ENCODE results near the gene PITPNC1.
A peak's percentile ranks its signal among the peaks of the same experiment; 100 is the strongest.
"Not testable (repeated sequence)": the region's sequence is repeated elsewhere in the genome, so short reads cannot be mapped to it uniquely, and the experiment has no call there.

Gene PITPNC1

DNA sequence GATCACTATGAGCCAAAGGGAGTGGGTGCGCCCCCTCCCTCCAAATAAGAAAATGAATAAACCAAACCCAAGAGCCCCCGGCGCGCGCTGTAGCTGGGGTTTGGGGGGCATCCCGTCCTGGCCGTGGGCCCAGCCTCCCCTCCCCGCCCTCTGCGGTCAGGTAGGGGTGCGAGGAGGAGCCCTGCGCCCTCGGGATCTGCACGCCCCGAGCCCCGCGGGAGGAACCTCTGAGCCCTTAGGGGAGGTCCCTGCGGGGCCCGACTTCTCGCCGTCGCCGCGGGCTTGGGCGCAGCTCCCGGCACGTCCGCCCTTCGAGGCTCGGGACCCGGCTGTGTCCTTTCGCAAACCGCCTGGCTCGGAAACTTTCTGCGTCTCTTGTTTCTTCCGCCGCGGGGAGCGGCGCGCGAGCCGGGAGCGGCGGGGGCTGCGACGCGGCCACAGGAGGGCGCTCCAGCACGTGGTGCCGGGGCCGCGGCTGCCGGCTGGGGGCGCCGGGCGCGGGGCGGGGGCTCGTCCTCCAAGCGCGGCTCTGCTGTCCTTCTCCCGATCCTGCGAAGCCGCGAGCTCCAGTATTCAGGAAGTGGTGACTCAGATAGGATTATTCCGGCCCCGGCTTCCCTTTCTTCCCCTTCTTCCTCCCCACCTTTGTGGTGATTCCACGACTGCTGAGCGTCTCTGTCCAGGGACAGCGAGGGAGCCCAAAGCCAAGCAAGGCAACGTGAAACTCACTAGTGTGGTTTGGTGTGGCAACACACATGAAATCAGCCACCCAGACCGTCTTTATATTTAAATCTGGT is 1.6 kb downstream of the PITPNC1 start:
- H3K27me3 Mint-ChIP-seq = no peaks in the 10 kb centered on the region
- H3K4me1 Mint-ChIP-seq = peaks cover 57% of the 10 kb centered on the region
- peak overlapping the region; percentile 97 for H3K27ac Mint-ChIP-seq
- ATAC-seq (peak; percentile 52), DNase-seq (peak; percentile 86)
- peaks cover 15% of the 10 kb centered on the region for H3K36me3 Mint-ChIP-seq (ENCODE audit: low read depth)
- peak overlapping the region; percentile 91 for H3K4me3 Mint-ChIP-seq
- no peaks in the 10 kb centered on the region for H3K9me3 Mint-ChIP-seq

DNA sequence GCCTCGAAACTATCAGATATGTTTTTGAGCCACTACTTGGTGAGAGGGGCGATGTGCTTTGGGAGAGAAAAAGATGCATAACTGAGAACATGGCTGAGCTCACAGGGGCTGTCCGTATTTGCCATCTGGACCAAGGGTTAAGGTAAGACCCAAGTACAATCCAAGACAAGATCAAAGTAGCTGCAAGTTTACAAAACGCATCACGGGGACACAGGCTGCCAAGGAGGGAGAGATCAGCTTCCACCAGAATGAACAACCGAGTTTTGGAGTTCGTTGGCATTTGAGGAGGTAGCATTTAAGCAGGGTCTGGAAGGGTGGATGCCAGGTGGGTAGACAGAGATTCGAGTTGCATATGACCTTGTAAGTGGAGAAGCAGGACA is 2.2 kb downstream of the PITPNC1 start:
- DNase-seq (no peak), ATAC-seq (no peak)
- Mint-ChIP-seq H3K4me1 (peaks cover 58% of the 10 kb centered on the region), H3K27me3 (no peaks in the 10 kb centered on the region), H3K9me3 (no peaks in the 10 kb centered on the region), H3K27ac (peak overlapping the region; percentile 97), H3K36me3 (ENCODE audit: low read depth) (peaks cover 17% of the 10 kb centered on the region), H3K4me3 (peak overlapping the region; percentile 91)

DNA sequence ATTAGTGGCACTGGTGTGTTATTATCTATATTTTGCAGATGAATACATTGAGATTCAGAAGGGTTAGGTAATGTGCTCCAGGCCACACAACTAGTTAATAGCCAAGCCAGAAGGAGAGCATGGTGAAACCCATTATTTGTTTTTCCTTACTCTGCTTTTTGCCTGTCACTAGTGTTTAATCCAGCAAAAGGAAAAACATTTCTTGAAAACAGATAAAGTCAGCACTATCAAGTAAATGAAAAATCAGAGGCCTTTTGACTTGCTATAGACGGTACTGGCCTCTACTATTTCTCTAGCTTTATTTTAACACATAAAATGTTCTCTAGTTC is 4.8 kb downstream of the PITPNC1 start:
- H3K27ac Mint-ChIP-seq = peak overlapping the region; percentile 61
- peaks cover 19% of the 10 kb centered on the region for H3K36me3 Mint-ChIP-seq (ENCODE audit: low read depth)
- peak overlapping the region; percentile 46 for H3K4me3 Mint-ChIP-seq
- DNase-seq = no peak
- ATAC-seq = no peak
- H3K27me3 Mint-ChIP-seq = no peaks in the 10 kb centered on the region
- no peaks in the 10 kb centered on the region for H3K9me3 Mint-ChIP-seq
- peaks cover 51% of the 10 kb centered on the region for H3K4me1 Mint-ChIP-seq

DNA sequence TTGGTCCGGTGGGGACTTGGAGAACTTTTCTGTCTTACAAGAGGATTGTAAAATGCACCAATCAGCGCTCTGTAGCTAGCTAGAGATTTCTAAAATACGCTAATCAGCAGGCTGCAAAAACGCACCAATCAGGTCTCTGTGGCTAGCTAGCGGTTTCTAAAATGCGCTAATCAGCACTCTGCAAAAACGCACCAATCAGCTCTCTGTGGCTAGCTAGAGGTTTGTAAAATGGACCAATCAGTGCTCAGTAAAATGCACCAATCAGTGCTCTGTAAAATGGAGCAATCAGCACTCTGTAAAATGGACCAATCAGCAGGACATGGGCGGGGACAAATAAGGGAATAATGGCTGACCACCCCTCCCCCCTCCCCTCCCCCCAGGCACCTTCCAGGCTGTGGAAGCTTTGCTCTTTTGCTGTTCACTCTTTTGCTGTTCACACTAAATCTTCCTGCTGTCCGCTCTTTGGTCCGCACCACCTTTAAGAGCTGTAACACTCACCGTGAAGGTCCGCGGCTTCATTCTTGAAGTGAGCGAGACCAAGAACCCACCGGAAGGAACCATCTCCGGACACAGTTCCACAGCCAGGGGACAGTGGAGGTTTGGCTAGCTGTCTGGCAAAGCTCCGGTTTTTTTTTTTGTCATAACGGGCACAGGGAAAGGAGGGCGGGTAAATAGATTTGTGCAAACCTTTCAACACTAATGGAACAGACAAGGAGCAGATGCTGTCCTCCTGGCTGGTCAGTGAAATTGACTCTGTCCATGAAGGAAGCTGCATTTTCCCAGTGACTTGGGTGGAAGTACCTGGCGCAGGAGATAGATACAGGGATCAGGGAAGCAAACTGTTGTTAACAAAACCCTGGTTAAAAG is 8.3 kb downstream of the PITPNC1 start:
- Mint-ChIP-seq H3K4me1 (peaks cover 67% of the 10 kb centered on the region), H3K9me3 (no peaks in the 10 kb centered on the region), H3K27me3 (no peaks in the 10 kb centered on the region), H3K4me3 (no peak overlapping the region), H3K27ac (peak overlapping the region; percentile 18), H3K36me3 (ENCODE audit: low read depth) (peaks cover 12% of the 10 kb centered on the region)
- ATAC-seq (no peak), DNase-seq (no peak)

GRCh38 chr17:67386965-67387551 is 10.0 kb downstream of the PITPNC1 start:
- Mint-ChIP-seq H3K9me3 (no peaks in the 10 kb centered on the region), H3K27me3 (no peaks in the 10 kb centered on the region), H3K4me1 (peaks cover 71% of the 10 kb centered on the region), H3K27ac (peak overlapping the region; percentile 75), H3K36me3 (ENCODE audit: low read depth) (peaks cover 14% of the 10 kb centered on the region), H3K4me3 (no peak overlapping the region)
- DNase-seq (peak; percentile 85), ATAC-seq (no peak)

DNA sequence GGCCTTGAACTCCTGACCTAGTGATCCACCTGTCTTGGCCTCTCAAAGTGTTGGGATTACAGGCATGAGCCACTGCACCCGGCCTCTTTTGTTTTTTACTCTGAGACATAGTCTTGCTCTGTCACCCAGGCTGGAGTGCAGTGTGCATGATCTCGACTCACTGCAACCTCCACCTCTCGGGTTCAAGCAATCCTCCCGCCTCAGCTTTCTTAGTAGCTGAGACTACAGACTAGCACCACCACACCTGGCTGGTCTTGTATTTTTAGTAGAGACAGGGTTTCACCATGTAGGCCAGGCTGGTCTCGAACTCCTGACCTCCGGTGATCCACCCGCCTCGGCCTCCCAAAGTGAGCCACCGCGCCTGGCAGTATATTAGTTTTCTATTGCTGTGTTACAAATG is 11.5 kb downstream of the PITPNC1 start:
- ATAC-seq, H3K9me3 Mint-ChIP-seq, H3K27me3 Mint-ChIP-seq, H3K4me3 Mint-ChIP-seq, DNase-seq: not testable (repeated sequence)
- peak overlapping the region; percentile 75 for H3K27ac Mint-ChIP-seq
- H3K36me3 Mint-ChIP-seq (ENCODE audit: low read depth) = peaks cover 17% of the 10 kb centered on the region
- peaks cover 76% of the 10 kb centered on the region for H3K4me1 Mint-ChIP-seq

- Mint-ChIP-seq H3K4me3 (peak overlapping the region; percentile 24), H3K36me3 (ENCODE audit: low read depth) (peaks cover 18% of the 10 kb centered on the region), H3K27ac (peak overlapping the region; percentile 75), H3K4me1 (peaks cover 77% of the 10 kb centered on the region), H3K27me3 (no peaks in the 10 kb centered on the region), H3K9me3 (no peaks in the 10 kb centered on the region)
- no peak for DNase-seq
- no peak for ATAC-seq
Measured at GRCh38 chr17:67388986-67389385, 11.9 kb downstream of the PITPNC1 start.

GRCh38 chr17:67390006-67390645 is 13.0 kb downstream of the PITPNC1 start:
- no peak for ATAC-seq
- Mint-ChIP-seq H3K27ac (peak overlapping the region; percentile 97), H3K4me3 (peak overlapping the region; percentile 76), H3K27me3 (no peaks in the 10 kb centered on the region), H3K36me3 (ENCODE audit: low read depth) (peaks cover 21% of the 10 kb centered on the region), H3K4me1 (peaks cover 83% of the 10 kb centered on the region), H3K9me3 (no peaks in the 10 kb centered on the region)
- no peak for DNase-seq

DNA sequence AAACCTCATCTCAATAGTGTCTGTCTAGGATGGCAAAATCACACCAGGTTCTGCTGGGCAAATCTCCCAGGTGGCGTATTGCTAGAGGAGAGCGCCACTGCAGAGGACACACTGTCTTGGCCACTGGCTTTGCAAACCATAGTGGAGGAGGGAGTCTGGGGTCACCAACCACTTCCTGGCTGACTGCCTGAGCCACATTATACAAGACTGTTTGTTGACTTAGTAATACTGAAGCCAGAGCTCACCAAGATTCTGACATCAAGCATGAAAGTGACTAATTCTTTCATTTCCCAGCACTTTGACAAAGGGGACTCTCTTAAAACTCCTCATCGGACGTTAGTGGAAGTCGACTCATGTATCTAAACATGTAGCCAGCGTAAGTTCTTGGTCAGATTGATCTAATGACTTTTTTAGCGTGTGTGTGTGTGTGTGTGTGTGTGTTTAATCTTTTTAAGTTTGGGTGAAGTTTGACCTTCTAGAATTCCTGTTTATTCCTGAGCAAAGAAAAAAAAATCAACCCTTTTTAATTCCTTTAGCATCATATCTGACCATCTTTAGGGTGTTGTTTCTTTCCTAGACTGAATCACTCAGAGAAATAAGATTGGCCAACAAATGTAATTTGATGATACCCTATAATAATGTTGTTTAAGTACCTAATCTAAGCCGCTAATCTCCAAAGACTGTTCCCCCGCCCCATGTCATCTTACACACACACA is 13.7 kb downstream of the PITPNC1 start:
- Mint-ChIP-seq H3K4me1 (peaks cover 86% of the 10 kb centered on the region), H3K27ac (peak overlapping the region; percentile 97), H3K27me3 (no peaks in the 10 kb centered on the region), H3K9me3 (no peaks in the 10 kb centered on the region), H3K36me3 (ENCODE audit: low read depth) (peaks cover 23% of the 10 kb centered on the region), H3K4me3 (peak overlapping the region; percentile 76)
- DNase-seq = peak; percentile 74
- peak; percentile 94 for ATAC-seq

- Mint-ChIP-seq H3K27ac (peak overlapping the region; percentile 97), H3K4me1 (peaks cover 79% of the 10 kb centered on the region), H3K36me3 (ENCODE audit: low read depth) (peaks cover 22% of the 10 kb centered on the region), H3K9me3 (no peaks in the 10 kb centered on the region), H3K4me3 (peak overlapping the region; percentile 76), H3K27me3 (no peaks in the 10 kb centered on the region)
- no peak for ATAC-seq
- no peak for DNase-seq
Measured at GRCh38 chr17:67392111-67392510, 15.0 kb downstream of the PITPNC1 start.

DNA sequence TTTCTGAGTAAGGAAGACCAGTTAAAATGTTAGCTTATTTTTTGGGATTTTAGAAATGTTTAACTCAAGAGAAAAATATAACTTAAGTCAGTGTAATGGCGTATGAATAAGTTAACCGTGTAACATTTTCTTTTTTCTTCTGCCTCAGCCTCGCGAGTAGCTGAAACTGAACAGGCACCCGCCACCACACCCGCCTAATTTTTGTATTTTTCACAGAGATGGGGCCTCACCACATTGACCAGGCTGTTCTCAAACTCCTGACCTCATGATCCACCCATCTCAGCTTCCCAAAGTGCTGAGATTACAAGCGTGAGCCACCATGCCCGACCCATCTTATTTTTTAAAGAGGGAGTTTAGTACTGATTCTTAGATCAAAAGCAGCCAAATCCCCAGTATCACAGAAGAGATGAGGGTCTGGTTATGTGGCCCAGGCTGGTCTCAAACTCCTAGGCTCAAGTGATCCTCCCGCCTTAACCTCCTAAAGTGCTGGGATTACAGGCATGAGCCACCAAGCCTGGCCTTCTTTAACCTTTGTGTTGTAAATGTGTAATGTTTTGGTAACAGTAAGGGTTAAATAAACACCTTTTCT is 16.8 kb downstream of the PITPNC1 start:
- Mint-ChIP-seq H3K27me3 (no peaks in the 10 kb centered on the region), H3K27ac (peak overlapping the region; percentile 97), H3K36me3 (ENCODE audit: low read depth) (peaks cover 26% of the 10 kb centered on the region), H3K9me3 (no peaks in the 10 kb centered on the region), H3K4me3 (no peak overlapping the region), H3K4me1 (peaks cover 82% of the 10 kb centered on the region)
- DNase-seq (no peak), ATAC-seq (no peak)

GRCh38 chr17:67399676-67400075 is 22.6 kb downstream of the PITPNC1 start:
- ATAC-seq (no peak), DNase-seq (no peak)
- Mint-ChIP-seq H3K27ac (peak overlapping the region; percentile 91), H3K4me3 (peak overlapping the region; percentile 68), H3K4me1 (peaks cover 84% of the 10 kb centered on the region), H3K27me3 (no peaks in the 10 kb centered on the region), H3K9me3 (no peaks in the 10 kb centered on the region), H3K36me3 (ENCODE audit: low read depth) (peaks cover 9% of the 10 kb centered on the region)

DNA sequence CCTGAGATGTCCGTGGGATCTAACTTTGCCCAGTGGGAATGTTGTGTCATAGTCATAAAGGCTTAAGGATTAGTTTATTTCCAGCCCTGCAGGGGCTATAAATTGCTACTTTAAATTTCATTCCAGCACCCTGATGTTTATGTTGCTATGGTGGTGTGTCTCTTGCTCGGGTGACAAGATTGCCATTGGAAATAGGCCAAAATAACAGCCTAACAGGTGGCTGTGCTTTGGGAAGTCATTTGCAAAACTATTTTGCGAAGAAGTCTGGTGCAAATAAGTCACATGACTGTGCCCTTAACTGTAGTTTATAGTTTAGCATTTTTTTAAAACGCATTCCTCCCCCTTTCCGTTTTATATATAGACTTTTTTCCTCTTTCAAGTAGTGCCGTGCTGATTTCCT is 23.1 kb downstream of the PITPNC1 start:
- Mint-ChIP-seq H3K4me1 (peaks cover 82% of the 10 kb centered on the region), H3K9me3 (no peaks in the 10 kb centered on the region), H3K36me3 (ENCODE audit: low read depth) (peaks cover 6% of the 10 kb centered on the region), H3K27me3 (no peaks in the 10 kb centered on the region), H3K4me3 (peak overlapping the region; percentile 68), H3K27ac (peak overlapping the region; percentile 91)
- ATAC-seq (no peak), DNase-seq (no peak)

Data from activated naive CD8-positive, alpha-beta T cell treated with anti-CD3 and anti-CD28 coated beads, Interleukin-2, amount 50 U/mL, for 24 hours (primary cell).